ENCODE data around the gene PDCD11.
A peak's percentile ranks its signal among the peaks of the same experiment; 100 is the strongest.
"Not testable (repeated sequence)": the region's sequence is repeated elsewhere in the genome, so short reads cannot be mapped to it uniquely, and the experiment has no call there.

Gene PDCD11, protein sequence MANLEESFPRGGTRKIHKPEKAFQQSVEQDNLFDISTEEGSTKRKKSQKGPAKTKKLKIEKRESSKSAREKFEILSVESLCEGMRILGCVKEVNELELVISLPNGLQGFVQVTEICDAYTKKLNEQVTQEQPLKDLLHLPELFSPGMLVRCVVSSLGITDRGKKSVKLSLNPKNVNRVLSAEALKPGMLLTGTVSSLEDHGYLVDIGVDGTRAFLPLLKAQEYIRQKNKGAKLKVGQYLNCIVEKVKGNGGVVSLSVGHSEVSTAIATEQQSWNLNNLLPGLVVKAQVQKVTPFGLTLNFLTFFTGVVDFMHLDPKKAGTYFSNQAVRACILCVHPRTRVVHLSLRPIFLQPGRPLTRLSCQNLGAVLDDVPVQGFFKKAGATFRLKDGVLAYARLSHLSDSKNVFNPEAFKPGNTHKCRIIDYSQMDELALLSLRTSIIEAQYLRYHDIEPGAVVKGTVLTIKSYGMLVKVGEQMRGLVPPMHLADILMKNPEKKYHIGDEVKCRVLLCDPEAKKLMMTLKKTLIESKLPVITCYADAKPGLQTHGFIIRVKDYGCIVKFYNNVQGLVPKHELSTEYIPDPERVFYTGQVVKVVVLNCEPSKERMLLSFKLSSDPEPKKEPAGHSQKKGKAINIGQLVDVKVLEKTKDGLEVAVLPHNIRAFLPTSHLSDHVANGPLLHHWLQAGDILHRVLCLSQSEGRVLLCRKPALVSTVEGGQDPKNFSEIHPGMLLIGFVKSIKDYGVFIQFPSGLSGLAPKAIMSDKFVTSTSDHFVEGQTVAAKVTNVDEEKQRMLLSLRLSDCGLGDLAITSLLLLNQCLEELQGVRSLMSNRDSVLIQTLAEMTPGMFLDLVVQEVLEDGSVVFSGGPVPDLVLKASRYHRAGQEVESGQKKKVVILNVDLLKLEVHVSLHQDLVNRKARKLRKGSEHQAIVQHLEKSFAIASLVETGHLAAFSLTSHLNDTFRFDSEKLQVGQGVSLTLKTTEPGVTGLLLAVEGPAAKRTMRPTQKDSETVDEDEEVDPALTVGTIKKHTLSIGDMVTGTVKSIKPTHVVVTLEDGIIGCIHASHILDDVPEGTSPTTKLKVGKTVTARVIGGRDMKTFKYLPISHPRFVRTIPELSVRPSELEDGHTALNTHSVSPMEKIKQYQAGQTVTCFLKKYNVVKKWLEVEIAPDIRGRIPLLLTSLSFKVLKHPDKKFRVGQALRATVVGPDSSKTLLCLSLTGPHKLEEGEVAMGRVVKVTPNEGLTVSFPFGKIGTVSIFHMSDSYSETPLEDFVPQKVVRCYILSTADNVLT (N-terminal part only)

GRCh38 chr10:103396067-103396788 lies at the start of gene PDCD11, which contains the start of gene ATP5MK:
Gene PDCD11 (plus strand): TSS chr10:103396626. CDS start chr10:103398427, 1,801 bp downstream.
Gene ATP5MK (minus strand): TSS chr10:103396475. CDS start chr10:103392457, 4,018 bp downstream.
- DNase-seq = peak; percentile 99

DNA sequence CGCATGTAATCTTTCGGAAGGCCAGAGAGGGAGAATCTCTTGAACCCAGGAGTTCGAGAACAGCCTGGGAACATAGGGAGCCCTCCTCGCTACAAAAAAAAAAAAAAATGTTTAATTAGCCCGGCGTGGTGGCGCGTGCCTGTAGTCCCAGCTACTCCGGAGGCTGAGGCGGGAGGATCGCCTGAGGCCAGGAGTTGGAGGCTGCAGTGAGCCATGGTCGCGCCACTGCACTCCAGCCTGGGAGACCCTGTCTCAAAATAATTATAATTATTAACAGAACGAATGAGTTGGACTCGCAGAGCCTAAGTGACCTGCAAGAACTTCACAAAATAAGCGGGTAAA lies 46.3 kb upstream of the PDCD11 start:
- DNase-seq = no peak

DNA sequence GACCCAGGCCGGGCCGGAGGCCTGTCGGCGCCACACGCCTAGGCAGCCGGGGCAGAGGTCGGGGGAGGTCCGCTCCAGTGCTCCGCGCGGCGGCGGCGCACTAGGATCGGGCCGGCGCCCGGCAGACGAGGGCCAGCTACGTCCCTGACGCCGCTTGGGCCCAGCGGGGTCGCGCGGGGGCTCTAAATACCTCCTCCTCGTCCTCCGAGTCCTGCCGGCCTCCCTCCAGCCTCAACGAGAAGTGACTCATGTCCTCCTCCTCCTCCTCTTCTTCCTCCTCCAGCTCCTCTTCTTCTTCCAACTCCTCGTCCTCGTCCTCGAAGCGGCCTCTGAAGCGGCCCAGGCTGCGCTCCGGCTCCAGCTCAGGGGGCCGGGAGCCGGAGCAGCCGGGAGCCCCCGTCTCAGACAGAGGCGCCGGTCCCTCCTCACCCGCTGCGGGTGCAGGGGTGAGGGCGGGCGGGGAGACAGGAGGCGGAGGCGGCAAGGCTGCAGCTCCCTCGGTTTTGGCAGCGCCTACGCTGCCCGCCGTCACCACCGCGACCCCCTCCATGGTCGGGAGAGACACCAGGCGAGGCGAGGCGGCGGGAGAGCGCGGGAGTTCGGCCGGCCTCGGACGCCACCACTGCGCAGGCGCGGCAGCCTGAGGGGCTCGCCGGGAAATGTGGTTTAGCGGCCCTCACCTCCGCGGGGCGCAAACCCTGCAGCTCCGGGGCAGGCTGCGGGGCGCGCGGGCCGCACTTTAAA lies 45.7 kb upstream of the PDCD11 start, which contains the start of gene PCGF6:
PCGF6 (minus strand) TSS at position 624 of the 744 bp plus-strand sequence; CDS start at position 550, 74 bp downstream.
- DNase-seq = peak; percentile 66

DNA sequence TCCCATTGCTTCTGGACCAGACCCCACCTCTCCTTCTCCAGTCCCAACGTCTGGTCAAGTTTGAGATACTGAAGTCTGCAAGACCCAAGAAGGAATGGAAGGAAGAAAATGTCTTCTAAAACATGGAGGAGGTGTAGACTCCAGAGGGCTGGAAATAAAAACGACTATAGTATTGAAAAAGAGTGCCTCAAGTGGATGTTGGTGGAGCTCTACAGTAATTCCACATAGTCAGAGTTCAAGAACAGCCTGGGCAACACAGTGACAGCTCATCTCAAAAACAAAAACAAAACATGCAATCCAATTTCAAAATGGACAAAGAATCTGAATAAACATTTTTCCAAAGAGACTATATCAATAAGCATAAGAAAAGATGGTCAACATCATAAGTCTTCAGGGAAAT lies 43.1 kb upstream of the PDCD11 start:
- DNase-seq = peak; percentile 17

DNA sequence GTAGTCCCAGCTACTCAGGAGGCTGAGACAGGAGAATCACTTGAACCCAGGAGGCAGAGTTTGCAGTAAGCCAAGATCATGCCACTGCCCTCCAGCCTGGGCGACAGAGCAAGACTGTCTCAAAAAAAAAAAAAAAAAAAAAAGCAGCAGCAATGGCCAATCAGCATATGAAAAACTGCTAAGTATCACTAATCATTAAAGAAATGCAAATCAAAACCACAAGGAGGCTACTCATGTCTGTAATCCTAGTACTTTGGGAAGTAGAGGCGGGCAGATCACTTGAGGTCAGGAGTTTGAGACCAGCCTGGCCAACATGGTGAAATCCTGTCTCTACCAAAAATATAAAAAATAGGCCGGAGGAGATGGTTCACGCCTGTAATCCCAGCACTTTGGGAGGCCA lies 41.9 kb upstream of the PDCD11 start:
- DNase-seq = not testable (repeated sequence)

- DNase-seq = no peak
Measured at GRCh38 chr10:103355906-103356599, 40.4 kb upstream of the PDCD11 start.

DNA sequence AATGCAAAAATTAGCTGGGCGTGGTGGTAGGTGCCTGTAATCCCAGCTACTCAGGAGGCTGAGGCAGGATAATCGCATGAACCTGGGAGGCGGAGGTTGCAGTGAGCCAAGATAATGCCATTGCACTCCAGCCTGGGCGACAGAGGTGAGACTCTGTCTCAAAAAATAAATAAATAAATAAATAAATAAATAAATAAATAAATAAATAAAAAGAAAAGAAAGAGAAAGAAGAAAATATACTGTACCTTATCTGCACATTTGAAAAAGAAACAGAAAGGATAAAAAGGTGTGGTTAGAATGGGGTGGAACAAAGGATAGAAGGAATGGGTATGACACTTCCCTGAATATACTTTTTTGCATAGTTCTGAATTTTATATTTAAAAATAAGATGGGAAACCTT lies 36.9 kb upstream of the PDCD11 start:
- DNase-seq = not testable (repeated sequence)

DNA sequence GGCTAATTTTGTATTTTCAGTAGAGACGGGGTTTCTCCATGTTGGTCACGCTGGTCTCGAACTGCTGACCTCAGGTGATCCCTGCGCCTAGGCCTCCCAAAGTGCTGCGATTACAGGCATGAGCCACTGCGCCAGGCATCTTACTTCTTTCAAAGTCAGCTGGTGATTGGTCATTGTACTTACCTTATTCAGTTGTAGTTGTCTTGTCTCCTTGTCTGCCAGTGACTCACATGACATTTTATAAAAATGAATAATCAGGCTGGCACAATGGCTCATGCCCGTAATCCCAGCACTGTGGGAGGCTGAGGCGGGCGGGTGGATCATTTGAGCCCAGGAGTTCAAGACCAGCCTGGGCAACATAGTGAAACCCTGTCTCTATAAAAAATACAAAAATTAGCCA lies 35.6 kb upstream of the PDCD11 start:
- not testable (repeated sequence) for DNase-seq

GRCh38 chr10:103367379-103367781 lies 29.0 kb upstream of the PDCD11 start:
- no peak for DNase-seq

GRCh38 chr10:103367782-103368518 lies 28.5 kb upstream of the PDCD11 start, which contains the start of gene TAF5:
Gene TAF5 (plus strand): TSS chr10:103367976. CDS start chr10:103367990, 14 bp downstream.
- DNase-seq = peak; percentile 96

DNA sequence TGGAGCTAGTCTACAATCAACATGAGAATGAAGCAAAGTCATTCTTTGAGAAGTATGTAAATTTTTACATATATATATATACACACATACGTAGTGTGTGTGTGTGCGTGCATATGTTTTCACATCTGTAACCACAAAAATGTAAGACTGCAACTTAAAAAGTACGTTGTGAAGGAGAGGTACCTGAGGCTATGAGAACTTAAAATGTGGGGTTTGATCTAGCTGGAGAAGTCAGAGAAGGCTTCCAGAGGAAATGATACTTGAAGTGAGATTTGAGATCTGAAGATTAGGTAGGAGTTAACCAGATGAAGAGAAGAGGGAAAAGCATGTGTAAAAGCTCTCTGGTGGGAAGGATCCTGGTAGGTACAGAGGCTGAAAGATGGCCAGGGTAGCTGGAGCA lies 22.9 kb upstream of the PDCD11 start:
- DNase-seq = no peak

- DNase-seq = no peak
Measured at GRCh38 chr10:103374263-103374662, 22.2 kb upstream of the PDCD11 start.

GRCh38 chr10:103382769-103383168 lies 13.7 kb upstream of the PDCD11 start:
- peak; percentile 23 for DNase-seq

DNA sequence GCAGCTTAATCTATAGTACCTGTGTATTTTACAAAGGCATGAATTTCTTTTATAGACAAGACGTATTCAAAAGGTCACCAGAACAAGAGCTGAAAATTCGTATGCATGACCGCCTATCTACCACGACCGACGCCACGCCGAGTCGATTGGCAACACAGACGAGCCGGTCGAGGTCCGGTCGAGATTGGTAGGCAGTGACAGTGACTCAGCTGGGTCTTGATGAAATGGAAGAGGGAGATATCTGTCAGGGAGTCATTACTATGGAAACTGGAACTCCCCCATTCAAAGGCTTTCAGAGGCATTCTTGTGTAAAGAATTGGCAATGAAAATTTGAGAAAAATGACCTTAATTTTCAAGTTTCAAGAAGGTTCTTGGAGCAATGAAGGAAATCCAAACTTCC lies 2.2 kb upstream of the PDCD11 start:
- DNase-seq = peak; percentile 6

DNA sequence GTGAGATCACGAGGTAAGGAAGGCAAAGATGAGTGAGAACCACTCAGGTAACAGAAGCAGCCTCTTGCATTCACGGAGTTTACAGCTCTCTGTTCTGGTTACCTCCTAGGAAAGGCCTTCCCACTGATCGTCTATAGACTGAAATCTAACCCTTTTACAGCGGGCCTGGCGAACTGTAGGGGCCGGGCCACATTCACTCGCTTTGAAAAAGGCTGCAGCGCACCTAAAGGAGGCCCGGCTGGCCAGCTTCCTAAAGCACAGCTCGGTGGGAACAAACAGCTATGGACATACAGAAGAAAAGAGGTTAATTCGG lies 716 bp upstream of the PDCD11 start:
- no peak for DNase-seq

DNA sequence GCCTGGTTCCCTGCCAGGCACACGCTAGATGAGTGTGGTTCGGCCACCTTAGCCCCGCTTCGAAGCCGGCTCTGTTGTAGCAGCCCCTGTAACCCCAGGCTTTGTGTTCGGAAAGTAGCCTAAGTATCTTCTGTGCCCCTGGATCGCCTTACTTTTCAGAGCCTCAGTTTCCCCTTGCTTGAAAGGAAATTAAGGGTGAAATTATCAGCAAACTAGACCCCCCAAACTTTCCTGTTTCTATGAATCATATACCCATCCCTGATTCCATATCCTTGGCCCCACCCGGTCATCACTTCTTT lies 312 bp downstream of the PDCD11 start:
- no peak for DNase-seq

DNA sequence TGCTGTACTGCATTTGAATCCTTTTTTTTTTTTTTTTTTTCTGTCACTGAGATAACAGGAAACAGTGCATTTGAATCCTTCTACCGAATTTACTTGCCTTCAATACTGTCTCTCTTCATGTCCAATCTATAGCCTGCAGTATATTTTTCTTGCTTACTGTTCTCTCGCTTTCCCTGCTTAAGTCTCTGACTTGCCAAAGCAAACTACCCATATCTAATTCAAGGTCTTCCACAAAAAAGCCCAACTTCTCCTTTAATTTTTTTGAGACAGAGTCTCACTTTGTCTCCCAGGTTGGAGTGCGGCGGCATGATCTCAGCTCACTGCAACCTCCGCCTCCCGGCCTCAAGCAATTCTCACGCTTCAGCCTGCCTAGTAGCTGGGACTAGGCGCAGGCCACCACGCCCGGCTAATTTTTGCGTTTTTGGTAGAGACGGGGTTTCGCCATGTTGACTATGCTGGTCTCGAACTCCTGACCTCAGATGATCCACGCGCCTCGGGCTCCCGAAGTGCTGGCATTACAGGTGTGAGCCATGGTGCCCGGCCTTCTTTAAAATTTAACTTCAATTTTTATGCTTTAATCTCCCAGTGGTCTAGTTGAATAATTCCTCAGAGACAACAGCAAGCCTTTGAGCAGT lies 882 bp downstream of the PDCD11 start:
- peak; percentile 21 for DNase-seq

DNA sequence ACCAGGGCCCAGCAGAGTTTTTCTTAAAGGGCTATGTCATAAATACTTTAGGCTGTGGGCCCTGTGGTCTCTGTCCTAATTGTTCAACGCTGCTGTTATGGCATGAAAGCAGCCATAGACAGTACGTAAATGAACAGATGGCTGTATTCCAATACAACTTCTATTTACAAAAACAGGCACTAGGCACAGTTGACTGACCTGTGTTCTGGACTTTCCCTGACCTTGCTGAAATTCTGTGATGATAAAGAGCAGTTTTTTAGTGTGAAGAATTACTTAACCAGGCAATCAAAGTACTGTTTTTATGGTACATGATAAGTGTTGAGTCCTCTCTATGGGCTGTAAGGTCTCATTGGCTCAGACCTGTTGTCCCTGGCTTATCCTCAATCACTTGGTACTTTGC lies 17.1 kb downstream of the PDCD11 start:
- no peak for DNase-seq

GRCh38 chr10:103415581-103415980 lies 19.2 kb downstream of the PDCD11 start:
- DNase-seq = no peak

Measured in MV-4-11 (cell line).